Endothelial cell of umbilical vein (primary cell): ENCODE measurements around the gene VTI1A. TPM values are rescaled to one million over a fixed set of nuclear protein-coding genes. Genes with fewer than 3 reads are reported as not detected.

ENCODE experiments used
- BruUV-seq: library from RNA; stranded (reverse); fragments of 400-500 nt; replicated peaks from 2 replicates; lab custom pipeline; 2021; lab: Mats Ljungman, UMichigan
- CTCF ChIA-PET: fragments of 300-600, 350-600 bp; sonication (Branson Sonifier 250); formaldehyde crosslinking; loops from one replicate; lab custom pipeline; 2021; ENCODE audit warnings: antibody characterized with exemption, inconsistent platforms; lab: Charles Lee
- POLR2A ChIA-PET: fragments of 300-600, 350-600 bp; sonication (Branson Sonifier 250); formaldehyde crosslinking; loops from one replicate; lab custom pipeline; 2021; ENCODE audit warnings: antibody characterized with exemption, inconsistent platforms; lab: Charles Lee
- DNase-seq: peaks from one replicate; pipeline ENCODE4 v3.0.0-alpha.2; 2011; ENCODE audit warnings: low read depth, low spot score
- FAIRE-seq: peaks from 2 replicates; lab custom pipeline; 2011; peaks lifted over from hg19 to GRCh38; lab: Jason Lieb, UNC
- H2AFZ ChIP-seq: 2 replicates; pipeline ENCODE4 v1.6.0; 2012; ENCODE audit warnings: low read depth, low read length, control low read depth, inconsistent platforms
- H3K27ac ChIP-seq: 2 replicates; pipeline ENCODE4 v1.5.1; 2011; ENCODE audit warnings: low read depth, mild to moderate bottlenecking, control low read depth, low read length, moderate library complexity; ENCODE audit not compliant: insufficient read depth
- H3K27me3 ChIP-seq, 2 experiments: 2 replicates each; pipeline versions ENCODE4 v1.6.0 to v1.6.1; 2011; ENCODE audit warnings: low read length in 2 of 2, mixed read lengths in 1 of 2; ENCODE audit not compliant: control insufficient read depth in 2 of 2, insufficient read depth in 2 of 2
- H3K36me3 ChIP-seq, 2 experiments: 2 replicates in 1 of 2; 3 replicates in 1 of 2; pipeline ENCODE4 v1.5.1; 2011; ENCODE audit warnings: low read length in 2 of 2, mild to moderate bottlenecking in 1 of 2, moderate library complexity in 1 of 2; ENCODE audit not compliant: control insufficient read depth in 2 of 2, insufficient read depth in 2 of 2; ENCODE audit errors: extremely low read depth in 1 of 2
- H3K4me1 ChIP-seq: 3 replicates; pipeline ENCODE4 v1.5.1; 2011; ENCODE audit warnings: mild to moderate bottlenecking, low read length; ENCODE audit not compliant: control insufficient read depth, insufficient read depth; ENCODE audit errors: extremely low read depth
- H3K4me2 ChIP-seq: 2 replicates; pipeline ENCODE4 v1.6.1; 2011; ENCODE audit warnings: low read length, control low read depth, mixed read lengths; ENCODE audit not compliant: insufficient read depth
- H3K4me3 ChIP-seq, 3 experiments: fragments of 200-600 bp in 1 of 3; sonication (generic), shearing (Covaris generic) in 1 of 3; replicated peaks in 1 of 3; 2 replicates each; pipeline ENCODE4 v1.5.1; 2011 to 2016; ENCODE audit warnings: control low read depth in 3 of 3, low read length in 3 of 3, mild to moderate bottlenecking in 2 of 3, inconsistent platforms in 1 of 3, low read depth in 1 of 3, moderate library complexity in 1 of 3; ENCODE audit not compliant: insufficient read depth in 1 of 3
- H3K79me2 ChIP-seq: 2 replicates; pipeline ENCODE4 v1.6.0; 2012; ENCODE audit warnings: low read length, inconsistent platforms; ENCODE audit not compliant: control insufficient read depth, insufficient read depth
- H3K9ac ChIP-seq: replicated peaks from 2 replicates; pipeline ENCODE3; 2011; ENCODE audit warnings: low read length, control low read depth; ENCODE audit not compliant: insufficient read depth; ENCODE audit errors: extremely low read depth
- H3K9me1 ChIP-seq: replicated peaks from 3 replicates; pipeline ENCODE4 v1.6.0; 2011; ENCODE audit warnings: mild to moderate bottlenecking, low read length; ENCODE audit not compliant: control insufficient read depth, insufficient read depth; ENCODE audit errors: extremely low read depth
- H3K9me3 ChIP-seq: replicated peaks from 2 replicates; pipeline ENCODE4 v1.5.1; 2012; ENCODE audit warnings: low read length, inconsistent platforms; ENCODE audit not compliant: control insufficient read depth, insufficient read depth
- H4K20me1 ChIP-seq: replicated peaks from 2 replicates; pipeline ENCODE3; 2011; ENCODE audit warnings: mild to moderate bottlenecking, low read length; ENCODE audit not compliant: control insufficient read depth, insufficient read depth; ENCODE audit errors: extremely low read depth
- CTCF ChIP-seq, 2 donors: IDR thresholded peaks; 1 replicate in 1 of 2; 2 replicates in 1 of 2; pipeline ENCODE4 v1.5.1; 2011; ENCODE audit warnings: low read length in 2 of 2, mild to moderate bottlenecking in 2 of 2, moderate library complexity in 2 of 2, control low read depth in 1 of 2, inconsistent platforms in 1 of 2, low read depth in 1 of 2; ENCODE audit not compliant: insufficient read depth in 1 of 2; ENCODE audit errors: extremely low read depth in 1 of 2
- EZH2 ChIP-seq: IDR thresholded peaks from 2 replicates; pipeline ENCODE4 v1.6.1; 2012; ENCODE audit warnings: borderline replicate concordance, low read depth, mild to moderate bottlenecking, moderate library complexity, low read length, inconsistent platforms; ENCODE audit not compliant: severe bottlenecking
- FOS ChIP-seq: IDR thresholded peaks from 2 replicates; pipeline ENCODE4 v1.6.1; 2011; ENCODE audit warnings: mild to moderate bottlenecking, low read length, moderate library complexity, borderline replicate concordance; ENCODE audit not compliant: insufficient read depth
- GATA2 ChIP-seq: IDR thresholded peaks from 2 replicates; pipeline ENCODE4 v1.7.0; 2011; ENCODE audit warnings: low read depth, mild to moderate bottlenecking, moderate library complexity, mixed read lengths, low read length; ENCODE audit not compliant: insufficient read length, insufficient read depth
- JUN ChIP-seq: IDR thresholded peaks from 2 replicates; pipeline ENCODE4 v1.6.1; 2011; ENCODE audit warnings: borderline replicate concordance, low read depth; ENCODE audit not compliant: insufficient read length, insufficient read depth
- MAX ChIP-seq: IDR thresholded peaks from 2 replicates; pipeline ENCODE4 v1.6.1; 2011; ENCODE audit not compliant: insufficient read depth, insufficient read length
- MYC ChIP-seq: IDR thresholded peaks from one replicate; pipeline ENCODE4 v1.6.1; 2011; ENCODE audit warnings: mild to moderate bottlenecking, low read depth, low read length
- POLR2A ChIP-seq: IDR thresholded peaks from 2 replicates; pipeline ENCODE4 v1.6.1; 2012; ENCODE audit warnings: low read depth, mild to moderate bottlenecking, control low read depth, low read length
- POLR2AphosphoS5 ChIP-seq: IDR thresholded peaks from 2 replicates; pipeline ENCODE4 v1.6.1; 2012; ENCODE audit warnings: low read depth, mild to moderate bottlenecking, control low read depth, low read length, moderate library complexity; ENCODE audit not compliant: insufficient read depth
- dilution Hi-C: fragments of 300-500 bp; cut with MboI; formaldehyde crosslinking; loops from one replicate; pipeline ENCODE4 v1.15.0; 2019; ENCODE audit warnings: low sequenced_read_pairs; ENCODE audit not compliant: extremely low pct_ligation_motif_present
- intact Hi-C: fragments of 100-400 bp; cut with micrococcal nuclease; formaldehyde crosslinking; loops from one replicate; pipeline ENCODE4 v1.10.0; 2022
- polyA plus RNA-seq, 4 experiments: library from polyadenylated mRNA; depleted of rRNA in 3 of 4; stranded (reverse) in 3 of 4; unstranded in 1 of 4; fragments of >200 nt; gene quantifications; 2 replicates each; pipeline versions ENCODE4 v1.2.1 to v1.2.3, GENCODE V29; 2011 to 2012; ENCODE audit warnings: missing spikeins in 1 of 4
- total RNA-seq: library from RNA; stranded (reverse); gene quantifications from 2 replicates; pipeline ENCODE4 v1.2.3, GENCODE V29; 2021

The VTI1A gene
- total and polyA plus RNA-seq, 2 donors (not counting 3 experiments of a cell fraction or from before 2014, with no cell fraction given) = 10.8 to 35.6 TPM

- FAIRE-seq (no peak), DNase-seq (no peak)
- Histone ChIP-seq H3K4me2 (no peak overlapping the region), H3K9me1 (no peaks in the 10 kb centered on the region), H3K79me2 (no peaks in the 10 kb centered on the region), H3K27me3 (no peaks in the 10 kb centered on the region), H3K36me3 (no peaks in the 10 kb centered on the region), H3K9me3 (no peaks in the 10 kb centered on the region), H3K27ac (no peak overlapping the region), H3K9ac (no peak overlapping the region), H4K20me1 (no peaks in the 10 kb centered on the region), H3K4me3 (no peak overlapping the region), H2AFZ (no peak overlapping the region), H3K4me1 (no peaks in the 10 kb centered on the region)
- TF ChIP-seq FOS = no peak
- TF ChIP-seq POLR2AphosphoS5 = no peak
- dilution Hi-C loops (no loop called here), intact Hi-C loops (no loop called here)
- BruUV-seq = no TSS peak
- ChIA-PET POLR2A (no interaction called here), CTCF (interaction anchor here (1.6 kb wide), 2 partner anchors 8 to 15 kb away, joined by 4 to 5 read pairs; no protein-coding TSS in a partner anchor)
Observed at GRCh38 chr10:112716076-112716475, 269.1 kb downstream of the VTI1A start.

GRCh38 chr10:112716924-112717413, 270.0 kb downstream of the VTI1A start:
- intact Hi-C loops = no loop called here
- H3K4me3 ChIP-seq = no peak overlapping the region
- H3K36me3 ChIP-seq = no peaks in the 10 kb centered on the region
- H3K9me3 ChIP-seq = no peaks in the 10 kb centered on the region
- no peaks in the 10 kb centered on the region for H3K4me1 ChIP-seq
- no TSS peak for BruUV-seq
- peak; percentile 85 for DNase-seq
- H3K27ac ChIP-seq = no peak overlapping the region
- H3K9ac ChIP-seq = no peak overlapping the region
- no peak overlapping the region for H2AFZ ChIP-seq
- no peaks in the 10 kb centered on the region for H4K20me1 ChIP-seq
- no peaks in the 10 kb centered on the region for H3K79me2 ChIP-seq
- POLR2A ChIA-PET = no interaction called here
- dilution Hi-C loops = no loop called here
- CTCF ChIA-PET = interaction anchor here (0.9 to 1.6 kb wide), 4 partner anchors 9 to 668 kb away, joined by 3 to 5 read pairs (median 4); no protein-coding TSS in a partner anchor
- H3K4me2 ChIP-seq = no peak overlapping the region
- FAIRE-seq = peak; percentile 85
- H3K9me1 ChIP-seq = no peaks in the 10 kb centered on the region
- peak; percentile 22 for TF ChIP-seq GATA2
- TF ChIP-seq CTCF (IDR thresholded peaks at IDR 0.05; ENCODE audit: extremely low read depth in 1 of 2, insufficient read depth in 1 of 2, low read depth in 1 of 2, low read length in 2 of 2) = no peak
- no peak for TF ChIP-seq MAX
- TF ChIP-seq MYC = no peak
- no peak for TF ChIP-seq POLR2AphosphoS5
- peak; percentile 20 for TF ChIP-seq JUN
- TF ChIP-seq FOS = peak; percentile 59
- no peak for TF ChIP-seq EZH2
- no peak for TF ChIP-seq POLR2A
- H3K27me3 ChIP-seq = no peaks in the 10 kb centered on the region
